NCI-H2227 treated with DMSO at 0.1 percent for 48 hours (cell line): ENCODE results near the gene TSPAN7.
A peak's percentile ranks its signal among the peaks of the same experiment; 100 is the strongest.

Source experiments
- DNase-seq: peaks from one replicate; lab custom pipeline; 2025; lab: John Stamatoyannopoulos, UW

TSPAN7 gene

GRCh38 chrX:38561126-38561868, at the start of gene TSPAN7:
TSPAN7 (plus strand) TSS chrX:38561542; CDS start chrX:38561547, 5 bp downstream.
- peak; percentile 96 for DNase-seq

DNA sequence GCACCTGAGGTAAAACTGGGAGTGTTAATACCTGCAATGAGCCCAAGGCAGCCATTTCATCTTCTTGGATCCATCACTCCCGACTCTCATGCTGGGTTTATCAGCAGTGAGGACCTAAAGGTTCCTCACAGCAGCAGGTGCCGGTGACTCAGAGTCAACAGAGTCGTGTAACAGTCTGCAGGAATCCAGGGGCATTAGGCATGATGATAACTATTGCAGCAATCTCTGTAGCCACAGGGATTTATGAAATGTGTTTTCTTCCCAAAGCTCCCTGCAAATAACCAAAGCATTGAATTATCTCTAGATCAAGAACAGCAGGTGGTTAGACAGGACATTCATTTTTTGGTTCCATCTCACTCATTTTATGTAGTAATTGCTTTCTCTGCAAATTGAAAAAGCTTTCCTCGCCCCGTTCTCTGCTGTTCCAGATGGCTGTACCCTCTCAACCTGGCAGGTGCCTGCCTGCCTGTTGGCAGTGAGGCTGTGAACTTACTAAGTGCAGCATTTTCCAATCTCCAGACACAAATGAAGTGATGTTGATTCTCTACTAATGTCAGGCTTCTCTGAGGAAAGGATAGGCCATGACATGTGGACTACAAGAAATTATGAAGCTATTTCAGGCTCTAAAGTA, 48.1 kb upstream of the TSPAN7 start:
- DNase-seq = peak; percentile 91

DNA sequence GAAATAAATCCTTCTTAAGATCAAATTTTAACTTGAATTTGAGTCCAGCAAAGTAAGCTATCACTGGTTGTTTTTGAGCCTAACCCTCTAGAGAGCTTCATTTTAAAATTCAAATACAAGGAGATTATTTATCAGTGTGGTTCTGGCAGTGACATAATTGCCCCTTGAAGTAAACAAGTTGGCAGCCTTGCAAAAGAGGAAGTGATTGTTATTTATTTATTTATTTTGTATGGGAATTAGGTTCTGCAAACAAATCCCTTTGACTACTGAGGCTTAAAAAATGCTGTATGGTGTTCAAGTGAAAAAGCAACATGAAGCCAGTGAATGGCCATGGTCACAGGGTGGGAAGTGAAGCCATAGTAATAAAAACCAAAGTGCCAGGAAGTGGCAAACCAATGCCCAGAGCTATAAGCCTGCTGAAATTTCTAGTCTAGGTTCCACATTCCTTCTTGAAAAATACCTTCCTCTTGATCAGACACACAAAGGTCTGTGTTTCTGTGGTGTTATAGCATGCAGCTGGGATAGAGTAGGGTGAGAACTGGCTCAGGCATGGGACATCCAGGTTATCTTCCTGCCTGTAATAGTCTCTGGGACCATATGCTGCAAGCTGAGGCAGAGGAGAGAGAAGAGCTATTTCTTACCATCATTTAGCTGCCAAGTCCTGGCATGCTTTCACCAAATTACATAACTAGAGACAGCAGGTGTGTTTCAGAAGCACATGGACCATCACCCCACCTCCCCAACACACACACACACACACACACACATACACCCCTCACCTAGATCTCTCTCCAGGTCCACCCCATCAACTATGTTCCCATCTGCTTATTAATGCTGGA, 47.1 kb upstream of the TSPAN7 start:
- DNase-seq = no peak

- DNase-seq = no peak
Measured at GRCh38 chrX:38515291-38515690, 46.1 kb upstream of the TSPAN7 start.

- DNase-seq = no peak
Measured at GRCh38 chrX:38516196-38516774, 45.1 kb upstream of the TSPAN7 start.

DNA sequence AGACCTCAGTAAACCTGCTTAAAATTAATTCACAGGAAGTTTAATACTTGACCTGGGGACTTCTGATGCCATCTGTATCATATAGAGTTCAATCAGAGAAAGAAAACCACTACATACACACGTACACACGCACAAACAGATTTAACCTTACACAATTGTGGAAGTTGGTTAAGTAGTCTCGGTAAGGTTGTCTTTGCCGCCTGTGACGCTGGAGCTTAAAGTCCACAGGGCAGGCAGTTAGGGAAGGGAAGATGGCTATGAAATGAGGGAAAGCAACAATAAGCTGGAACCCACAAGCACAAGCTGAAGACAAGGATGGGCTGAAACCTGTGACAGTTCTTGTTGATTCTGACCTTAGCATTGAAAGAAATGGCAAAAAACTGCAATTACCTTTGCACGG, 41.7 kb upstream of the TSPAN7 start:
- peak; percentile 25 for DNase-seq

GRCh38 chrX:38538134-38538533, 23.2 kb upstream of the TSPAN7 start:
- DNase-seq = no peak

GRCh38 chrX:38539748-38540147, 21.6 kb upstream of the TSPAN7 start:
- no peak for DNase-seq

GRCh38 chrX:38548508-38548907, 12.8 kb upstream of the TSPAN7 start:
- DNase-seq = no peak

- no peak for DNase-seq
Measured at GRCh38 chrX:38552721-38553120, 8.6 kb upstream of the TSPAN7 start.

GRCh38 chrX:38558686-38559085, 2.7 kb upstream of the TSPAN7 start:
- no peak for DNase-seq

DNA sequence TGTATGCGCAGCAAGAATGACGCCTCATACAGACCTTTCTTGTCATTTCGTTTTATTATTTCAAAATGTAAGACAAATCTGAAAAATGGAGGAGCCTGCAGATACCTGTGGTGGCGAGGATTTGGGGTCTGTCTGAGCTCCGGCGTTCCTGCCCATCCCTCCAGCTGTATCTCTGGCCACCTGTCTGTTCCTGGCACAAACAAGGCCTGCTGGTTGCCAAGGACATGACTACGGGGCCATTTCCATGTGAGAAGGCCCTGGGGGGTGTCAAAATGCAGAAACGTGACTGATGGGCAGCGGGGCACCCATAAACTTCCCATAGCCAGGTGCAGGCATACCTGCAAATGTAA, 591 bp upstream of the TSPAN7 start:
- DNase-seq = no peak

DNA sequence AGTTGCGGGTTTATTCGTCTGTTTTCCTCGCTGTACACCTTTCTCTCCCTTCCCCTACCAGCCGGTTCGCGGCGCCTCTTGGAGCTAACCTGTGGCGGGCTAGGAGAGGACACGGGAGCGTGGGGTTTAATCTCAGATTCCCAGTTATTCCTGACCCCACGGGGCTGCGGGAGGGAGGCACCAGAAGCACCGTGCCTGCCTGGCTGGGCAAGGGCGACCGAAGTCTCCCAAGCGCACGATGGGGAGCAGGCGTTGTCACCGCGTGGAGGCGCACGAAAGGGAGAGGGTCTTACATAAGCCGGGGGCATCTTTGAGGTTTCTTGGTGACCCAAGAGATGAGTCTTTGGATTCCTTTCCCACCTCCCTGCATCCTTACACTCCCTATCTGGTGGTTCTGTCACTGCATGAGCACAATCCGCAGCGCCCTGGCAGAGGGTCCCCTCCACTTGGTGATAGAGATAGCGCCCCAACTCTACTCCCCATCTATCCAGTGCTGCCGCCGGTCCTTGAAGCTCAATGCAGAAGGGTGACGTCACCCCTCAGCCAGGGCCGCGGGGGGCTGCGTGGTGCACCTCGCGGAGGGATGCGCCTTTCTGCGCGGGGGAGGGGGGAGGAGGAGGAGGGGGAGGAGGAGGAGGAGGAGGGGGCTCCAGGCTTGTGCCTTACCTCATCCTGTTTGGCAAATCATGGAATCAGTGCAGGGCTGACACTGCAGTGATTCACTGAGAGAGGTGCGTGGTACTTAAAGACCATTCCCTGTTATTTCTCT, 793 bp downstream of the TSPAN7 start:
- DNase-seq = peak; percentile 57

DNA sequence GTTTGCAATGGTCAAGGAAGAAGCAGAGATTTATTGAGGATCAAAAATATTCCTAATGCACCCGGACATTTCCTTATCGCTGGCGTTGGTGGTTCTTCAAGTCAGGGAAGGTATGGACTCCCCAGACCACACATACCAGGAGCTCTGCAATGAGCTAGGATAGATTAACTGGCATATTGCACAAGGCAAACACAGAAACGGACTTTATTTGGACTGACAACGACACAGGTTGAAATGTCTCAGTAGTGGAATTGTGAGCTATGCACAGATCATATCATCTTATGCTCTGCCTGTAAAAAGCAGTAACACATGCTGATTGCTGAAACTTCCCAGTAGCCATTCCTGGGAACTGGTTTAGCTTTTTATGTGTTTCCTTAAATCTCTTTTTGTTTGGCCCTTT, 1.7 kb downstream of the TSPAN7 start:
- no peak for DNase-seq

GRCh38 chrX:38570396-38570795, 9.1 kb downstream of the TSPAN7 start:
- DNase-seq = no peak

DNA sequence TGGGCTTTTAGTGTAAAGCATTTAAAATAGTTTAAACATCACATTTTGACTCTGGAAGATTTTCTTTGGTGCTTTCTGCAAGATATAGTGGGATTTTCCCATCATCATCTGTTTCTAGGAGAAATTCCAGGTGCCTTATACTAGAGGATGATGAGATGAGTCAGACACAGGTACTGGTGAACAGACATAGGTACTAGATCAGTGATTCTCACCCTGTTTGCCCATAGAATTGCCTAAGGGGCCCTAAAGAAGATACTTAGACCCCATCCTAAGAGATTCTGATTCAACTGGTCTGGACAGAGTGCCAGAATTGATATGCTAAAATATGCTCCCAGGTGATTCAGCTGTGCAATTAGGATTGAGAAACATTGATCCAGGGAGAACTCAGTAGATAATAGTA, 9.7 kb downstream of the TSPAN7 start:
- DNase-seq = no peak

DNA sequence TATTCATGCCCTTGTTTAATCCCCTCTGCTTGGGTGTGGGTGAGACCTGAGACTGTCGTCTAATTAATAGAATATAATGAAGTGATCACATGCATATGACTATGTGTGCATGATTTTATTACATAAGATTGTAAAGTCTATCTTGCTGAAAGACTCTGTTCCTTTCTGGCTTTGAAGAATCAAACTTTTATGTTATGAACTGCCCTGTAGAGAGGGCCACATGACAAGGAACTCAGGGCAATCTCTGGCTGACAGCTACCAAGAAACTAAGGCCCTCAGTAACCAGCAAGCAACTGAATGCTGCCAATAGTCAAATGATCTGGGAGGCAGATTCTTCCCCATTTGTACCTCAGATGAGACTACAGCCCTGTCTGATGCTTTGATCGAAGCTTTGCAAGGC, 13.5 kb downstream of the TSPAN7 start:
- DNase-seq = no peak

DNA sequence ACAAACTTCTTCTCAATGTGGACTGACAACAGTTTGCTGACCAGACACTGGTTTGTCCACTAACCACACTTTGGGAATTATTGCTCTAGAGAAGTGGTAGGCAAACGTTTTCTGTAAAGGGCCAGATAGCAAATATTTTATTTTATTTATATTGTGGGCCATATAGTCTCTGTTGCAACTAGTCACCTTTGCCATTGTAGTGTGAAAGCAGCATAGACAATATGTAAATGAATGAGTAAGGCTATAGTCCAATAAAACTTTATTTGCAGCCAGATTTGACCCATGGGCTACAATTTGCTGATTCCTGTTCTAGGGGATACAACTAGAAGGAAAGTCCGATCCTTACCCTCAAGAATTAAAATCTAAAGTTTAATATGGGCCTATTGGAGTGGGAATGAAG, 14.5 kb downstream of the TSPAN7 start:
- DNase-seq = no peak

DNA sequence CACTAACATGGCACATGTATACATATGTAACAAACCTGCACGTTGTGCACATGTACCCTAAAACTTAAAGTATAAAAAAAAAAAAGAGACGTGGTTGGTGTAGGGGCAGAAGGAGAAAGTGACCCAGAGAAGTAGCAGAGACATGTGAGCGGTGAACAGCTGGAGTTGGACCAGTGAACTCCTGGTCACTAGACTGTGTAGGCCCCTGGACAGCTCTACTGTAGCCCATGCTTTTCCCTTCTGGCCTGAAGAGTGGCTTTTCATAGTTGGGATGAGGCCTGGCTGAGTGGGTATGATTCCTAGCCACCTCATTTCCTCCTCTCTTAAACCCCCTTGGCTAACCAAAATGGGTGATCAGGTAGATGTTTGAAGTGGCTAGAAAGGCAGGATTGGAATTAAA, 16.4 kb downstream of the TSPAN7 start:
- no peak for DNase-seq

DNA sequence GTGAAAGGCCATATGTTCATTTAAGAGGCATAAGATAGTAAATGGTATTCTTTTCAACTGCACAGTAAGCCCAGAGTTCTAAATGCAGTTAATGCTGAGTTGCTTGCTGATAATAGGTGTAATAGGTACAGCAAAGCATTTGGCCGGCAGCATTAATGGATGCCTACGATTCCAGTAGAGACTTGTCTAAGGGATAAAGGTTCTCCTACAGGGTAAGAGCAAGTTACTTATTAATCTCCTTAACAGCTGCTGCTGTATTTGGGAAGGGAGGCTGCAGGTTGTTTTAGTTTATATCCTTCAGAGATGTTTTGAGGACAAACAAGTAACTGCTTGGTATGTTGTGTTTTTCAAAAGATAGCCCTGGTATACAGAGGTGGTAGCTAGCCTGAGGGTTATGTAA, 16.8 kb downstream of the TSPAN7 start:
- DNase-seq = no peak

GRCh38 chrX:38583181-38583580, 21.8 kb downstream of the TSPAN7 start:
- DNase-seq = no peak

- no peak for DNase-seq
Measured at GRCh38 chrX:38594434-38594833, 33.1 kb downstream of the TSPAN7 start.
